Thoracic aorta (tissue), 2 donors: ENCODE data around the gene HARBI1. TPM values are rescaled to one million over a fixed set of nuclear protein-coding genes. Genes with fewer than 3 reads are reported as not detected.
"Not testable (repeated sequence)": the region's sequence is repeated elsewhere in the genome, so short reads cannot be mapped to it uniquely, and the experiment has no call there.

Experiments used
- ATAC-seq: fragments of 150-250 bp; one replicate; pipeline ENCODE4 v1.8.0; 2017; ENCODE audit warnings: low read depth; ENCODE audit not compliant: insufficient number of reproducible peaks, low FRiP score
- DNase-seq: peaks from one replicate; pipeline ENCODE4 v3.0.0-alpha.2; 2020; ENCODE audit warnings: low spot score
- H3K27ac ChIP-seq, 2 donors: fragments of 200-600 bp; sonication (generic); 1 replicate in 1 of 2; 2 replicates in 1 of 2; pipeline ENCODE4 v1.5.1; 2016; ENCODE audit warnings: mild to moderate bottlenecking in 2 of 2, moderate library complexity in 2 of 2
- H3K27me3 ChIP-seq: fragments of 200-600 bp; sonication (generic); replicated peaks from 2 replicates; pipeline ENCODE4 v1.6.0; 2016; ENCODE audit warnings: mild to moderate bottlenecking; ENCODE audit not compliant: insufficient read depth
- H3K36me3 ChIP-seq: fragments of 200-600 bp; sonication (generic); one replicate; pipeline ENCODE4 v1.5.1; 2016
- H3K4me1 ChIP-seq, 2 donors: fragments of 200-600 bp; sonication (generic); 1 replicate in 1 of 2; 2 replicates in 1 of 2; pipeline versions ENCODE4 v1.5.1 to v1.6.0; 2016; ENCODE audit warnings: low read depth in 2 of 2, mild to moderate bottlenecking in 1 of 2; ENCODE audit not compliant: control insufficient read depth in 1 of 2
- H3K4me3 ChIP-seq: fragments of 200-600 bp; sonication (generic); 2 replicates; pipeline ENCODE4 v1.5.1; 2016; ENCODE audit warnings: mild to moderate bottlenecking
- H3K9me3 ChIP-seq: fragments of 200-600 bp; sonication (generic); 2 replicates; pipeline ENCODE4 v1.5.1; 2016
- total RNA-seq, 2 donors: library from RNA; depleted of rRNA; stranded (reverse); fragments of >200 nt; gene quantifications; one replicate each; pipeline versions ENCODE4 v1.1.0 to v1.2.3, GENCODE V29; 2016
- TF ChIP-seq, protein P1 (sequence below): fragments of 200-600 bp; sonication (generic); IDR thresholded peaks from one replicate; pipeline ENCODE4 v1.5.1; 2019; ENCODE audit warnings: antibody characterized with exemption

HARBI1 gene
- total RNA-seq, 2 donors from 2014 or later, result 1.1 TPM; not detected in 1

GRCh38 chr11:46590740-46591605 lies 26.1 kb downstream of the HARBI1 start:
- no peak for DNase-seq
- H3K27me3 ChIP-seq, result no peaks in the 10 kb centered on the region
- no peak for ATAC-seq
- H3K36me3 ChIP-seq, result no peaks in the 10 kb centered on the region
- H3K4me1 ChIP-seq, result peaks cover 29 to 48% of the 10 kb centered on the region in 2 donors
- H3K27ac ChIP-seq, result peak overlapping the region in 1 of 2 donors; percentile 32
- TF ChIP-seq, protein P1, sequence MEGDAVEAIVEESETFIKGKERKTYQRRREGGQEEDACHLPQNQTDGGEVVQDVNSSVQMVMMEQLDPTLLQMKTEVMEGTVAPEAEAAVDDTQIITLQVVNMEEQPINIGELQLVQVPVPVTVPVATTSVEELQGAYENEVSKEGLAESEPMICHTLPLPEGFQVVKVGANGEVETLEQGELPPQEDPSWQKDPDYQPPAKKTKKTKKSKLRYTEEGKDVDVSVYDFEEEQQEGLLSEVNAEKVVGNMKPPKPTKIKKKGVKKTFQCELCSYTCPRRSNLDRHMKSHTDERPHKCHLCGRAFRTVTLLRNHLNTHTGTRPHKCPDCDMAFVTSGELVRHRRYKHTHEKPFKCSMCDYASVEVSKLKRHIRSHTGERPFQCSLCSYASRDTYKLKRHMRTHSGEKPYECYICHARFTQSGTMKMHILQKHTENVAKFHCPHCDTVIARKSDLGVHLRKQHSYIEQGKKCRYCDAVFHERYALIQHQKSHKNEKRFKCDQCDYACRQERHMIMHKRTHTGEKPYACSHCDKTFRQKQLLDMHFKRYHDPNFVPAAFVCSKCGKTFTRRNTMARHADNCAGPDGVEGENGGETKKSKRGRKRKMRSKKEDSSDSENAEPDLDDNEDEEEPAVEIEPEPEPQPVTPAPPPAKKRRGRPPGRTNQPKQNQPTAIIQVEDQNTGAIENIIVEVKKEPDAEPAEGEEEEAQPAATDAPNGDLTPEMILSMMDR, result no peak
- no peaks in the 10 kb centered on the region for H3K9me3 ChIP-seq
- peak overlapping the region; percentile 24 for H3K4me3 ChIP-seq

DNA sequence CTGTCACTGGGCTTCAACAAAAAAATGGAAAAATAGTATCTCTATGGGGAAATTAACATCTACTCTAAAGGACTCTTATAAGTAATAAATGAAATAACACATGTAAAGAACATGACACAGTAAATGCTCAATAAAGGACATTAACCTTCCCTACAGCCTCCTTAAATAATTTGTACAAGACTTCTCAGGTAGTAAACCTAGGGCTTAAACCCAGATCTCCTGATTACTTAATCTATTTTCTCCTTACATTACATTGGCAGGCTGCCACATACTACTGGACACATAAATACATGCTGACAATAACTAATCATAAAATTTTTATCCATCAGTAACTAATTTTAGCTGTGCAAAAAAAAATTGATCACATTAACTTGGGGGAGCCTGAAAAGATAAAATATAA lies 28.1 kb downstream of the HARBI1 start:
- H3K9me3 ChIP-seq, result no peaks in the 10 kb centered on the region
- no peaks in the 10 kb centered on the region for H3K27me3 ChIP-seq
- DNase-seq (no peak), ATAC-seq (no peak)
- no peaks in the 10 kb centered on the region for H3K36me3 ChIP-seq
- peaks cover 29 to 43% of the 10 kb centered on the region in 2 donors for H3K4me1 ChIP-seq
- no peak overlapping the region for H3K4me3 ChIP-seq
- TF ChIP-seq, protein P1, result no peak
- H3K27ac ChIP-seq, result no peak overlapping the region

- H3K4me3 ChIP-seq, result no peak overlapping the region
- TF ChIP-seq, protein P1, result no peak
- no peaks in the 10 kb centered on the region for H3K36me3 ChIP-seq
- no peaks in the 10 kb centered on the region for H3K27me3 ChIP-seq
- no peaks in the 10 kb centered on the region for H3K9me3 ChIP-seq
- peaks cover 29 to 43% of the 10 kb centered on the region in 2 donors for H3K4me1 ChIP-seq
- H3K27ac ChIP-seq, result no peak overlapping the region
- DNase-seq, result no peak
- no peak for ATAC-seq
These were observed 28.9 kb downstream of the HARBI1 start for GRCh38 chr11:46588131-46588530.

- H3K27me3 ChIP-seq, H3K36me3 ChIP-seq, H3K27ac ChIP-seq, ATAC-seq, H3K4me3 ChIP-seq, DNase-seq, H3K4me1 ChIP-seq, H3K9me3 ChIP-seq: not testable (repeated sequence)
These were observed 33.5 kb downstream of the HARBI1 start for GRCh38 chr11:46583513-46583912.

DNA sequence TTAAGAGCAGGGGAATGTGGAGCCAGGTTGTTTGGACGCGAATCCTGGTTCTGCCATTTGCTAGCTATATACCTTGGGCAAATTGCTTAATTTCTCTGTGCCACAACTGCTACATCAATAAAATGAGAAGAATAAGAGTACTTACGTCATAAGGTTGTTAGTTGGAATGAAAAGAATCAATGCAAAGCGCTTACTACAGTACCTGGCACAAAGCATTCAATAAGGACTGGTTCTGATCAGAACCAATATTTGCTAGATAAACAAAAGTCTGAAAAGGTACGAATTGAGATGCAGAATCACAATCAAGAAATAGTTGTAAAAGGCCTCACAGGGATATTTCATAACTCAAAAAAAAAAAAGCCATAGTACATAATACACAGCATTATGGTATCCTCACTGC lies 34.4 kb downstream of the HARBI1 start:
- Histone ChIP-seq H3K4me3 (no peak overlapping the region), H3K27me3 (no peaks in the 10 kb centered on the region), H3K36me3 (no peaks in the 10 kb centered on the region), H3K27ac (no peak overlapping the region), H3K4me1 (no peaks in the 10 kb centered on the region), H3K9me3 (no peaks in the 10 kb centered on the region)
- ATAC-seq (no peak), DNase-seq (no peak)
- TF ChIP-seq, protein P1, result no peak
